ENCODE data around the gene TTLL5. TPM values are rescaled to one million over a fixed set of nuclear protein-coding genes. Genes with fewer than 3 reads are reported as not detected.

Gene TTLL5
- total and polyA plus RNA-seq, 2 of the 4 experiments (the other 2 are of a cell fraction): 11.9 to 16.7 TPM

DNA sequence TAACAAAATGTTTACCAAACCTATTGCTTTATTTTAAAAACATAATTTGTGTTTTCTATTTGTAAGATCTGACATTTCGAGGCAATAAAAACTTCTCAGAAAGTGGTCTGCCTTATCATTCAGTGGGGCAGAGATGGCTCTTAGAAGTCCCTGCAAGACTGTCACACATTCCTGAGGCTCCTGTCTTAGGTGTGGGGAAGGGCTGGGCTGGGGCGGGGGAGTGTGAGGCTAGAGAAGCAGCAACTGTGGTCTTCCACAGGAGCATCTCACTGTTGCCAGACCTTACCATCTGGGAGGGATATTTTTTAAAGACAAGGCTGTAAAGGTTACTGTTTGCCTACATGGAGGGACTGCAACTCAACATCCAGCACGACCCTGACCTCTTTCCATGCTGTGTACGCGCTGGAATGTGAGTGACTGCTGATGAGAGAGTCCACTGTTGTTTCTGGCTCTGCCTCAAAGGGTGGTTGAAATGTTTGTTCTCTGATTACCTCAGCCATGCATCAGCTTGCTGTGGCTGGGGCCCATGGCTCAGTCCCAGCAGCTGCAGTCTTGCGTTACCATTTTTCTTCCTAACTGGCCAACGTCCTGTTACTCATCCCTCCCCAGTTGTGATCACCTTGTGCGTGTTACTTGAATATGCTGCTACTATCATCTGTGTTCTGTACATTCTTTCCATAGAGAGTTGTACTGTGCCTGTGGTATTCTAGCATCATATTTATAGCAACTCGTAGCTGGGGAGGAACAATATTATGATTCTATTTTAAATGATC lies 12.8 kb upstream of the TTLL5 start:
- Histone ChIP-seq H4K91ac (ENCODE audit: insufficient read depth, low read depth, low read length) (peak overlapping the region; percentile 23; the same call in 1 of the 2 replicates), H3K9ac (ENCODE audit: low read depth, low read length) (no peak overlapping the region), H4K5ac (ENCODE audit: low read depth, low read length) (no peak overlapping the region), H2AFZ (replicated peaks; ENCODE audit: low read length, poor library complexity) (peak overlapping the region; percentile 39), H3K4me3 (ENCODE audit: insufficient read depth, low read depth, low read length) (no peak overlapping the region), H3K23ac (ENCODE audit: low read depth, low read length) (no peak overlapping the region; the same call in 1 of the 2 replicates), H3K56ac (ENCODE audit: extremely low read depth, insufficient read depth, low read length) (no peak overlapping the region), H3K36me3 (ENCODE audit: control insufficient read depth, insufficient read depth, low read length) (peaks cover 8% of the 10 kb centered on the region; the same call in 1 of the 2 replicates), H3K27me3 (ENCODE audit: control insufficient read depth, insufficient read depth, low read length) (no peaks in the 10 kb centered on the region), H4K8ac (ENCODE audit: low read depth in 2 of 2, low read length in 2 of 2) (peak overlapping the region in 1 of 2 experiments; percentile 5; a peak in 1 of 4 replicates), H2BK20ac (ENCODE audit: low read depth, low read length) (peak overlapping the region; percentile 40), H3K14ac (replicated peaks; ENCODE audit: low read depth, low read length) (no peak overlapping the region), H2BK120ac (ENCODE audit: low read depth, low read length) (peak overlapping the region; percentile 49), H3K18ac (ENCODE audit: low read depth, low read length) (peak overlapping the region; percentile 10; the same call in 1 of the 2 replicates), H3K79me1 (ENCODE audit: low read depth in 1 of 2, low read length in 2 of 2) (no peaks in the 10 kb centered on the region; a peak in 1 of 4 replicates), H4K20me1 (ENCODE audit: insufficient read depth, low read length) (peaks cover 3% of the 10 kb centered on the region; the same call in 1 of the 2 replicates), H3K9me3 (ENCODE audit: control insufficient read depth, insufficient read depth, low read length) (no peaks in the 10 kb centered on the region), H3K9me1 (ENCODE audit: insufficient read depth, low read length) (peaks cover 20% of the 10 kb centered on the region), H3K4ac (ENCODE audit: low read depth, low read length) (peak overlapping the region; percentile 13; the same call in 1 of the 2 replicates), H2BK5ac (ENCODE audit: low read depth, low read length, poor library complexity, severe bottlenecking) (peak overlapping the region; percentile 22), H2AK5ac (ENCODE audit: low read depth, low read length) (no peak overlapping the region), H3K27ac (ENCODE audit: insufficient read depth, low read length) (peak overlapping the region; percentile 57), H2BK15ac (ENCODE audit: low read depth, low read length) (no peak overlapping the region), H3K4me2 (ENCODE audit: low read depth, low read length) (peak overlapping the region; percentile 14), H2AK9ac (replicated peaks; ENCODE audit: low read depth, low read length, poor library complexity) (no peak overlapping the region), H3K4me1 (ENCODE audit: control insufficient read depth, insufficient read depth, low read length) (peaks cover 26% of the 10 kb centered on the region)
- in situ Hi-C loops (cut with MboI; ENCODE audit: low sequenced_read_pairs): no loop called here
- WGBS, 2 experiments (ENCODE audit: extremely low coverage in 2 of 2, insufficient read length in 1 of 2): no CpG with 5 or more reads among the region's 9 CpGs
- CTCF ChIA-PET: interaction anchor here (0.9 to 9.8 kb wide), 2 partner anchors 12 to 70 kb away, joined by 3 to 125 read pairs; partner anchors contain the start of gene FLVCR2
- peak; percentile 99 for DNase-seq
- peak; percentile 86 for ATAC-seq (ENCODE audit: low read depth)
- intact Hi-C loops (cut with micrococcal nuclease): no loop called here
- dilution Hi-C loops (cut with HindIII; ENCODE audit: low sequenced_read_pairs, unreplicated experiment): no loop called here
- no TSS peak for BruUV-seq (replicated peaks)
- POLR2A ChIA-PET (ENCODE audit: unreplicated experiment): interaction anchor here (0.6 kb wide), 1 partner anchor 76 kb away, joined by 3 read pairs; no protein-coding TSS in a partner anchor
- TF ChIP-seq CEBPB (IDR thresholded peaks at IDR 0.05; ENCODE audit: low read depth, low read length) (peak; percentile 92), FOS (IDR thresholded peaks at IDR 0.05; ENCODE audit: low read depth, low read length) (peak; percentile 53), BHLHE40 (IDR thresholded peaks at IDR 0.05; ENCODE audit: low read depth, low read length) (peak; percentile 60), CHD1 (IDR thresholded peaks at IDR 0.05; ENCODE audit: low read depth, low read length) (no peak; the same call in 1 of the 2 replicates), RCOR1 (IDR thresholded peaks at IDR 0.05; ENCODE audit: insufficient replicate concordance, low read length) (peak; percentile 98), RAD21 (IDR thresholded peaks at IDR 0.05; ENCODE audit: low read length) (0 out of 2 replicates have a peak, but pooled peaks have one; percentile 5), NFE2L2 (IDR thresholded peaks at IDR 0.05; ENCODE audit: low read depth, low read length) (no peak), MXI1 (IDR thresholded peaks at IDR 0.05; ENCODE audit: borderline replicate concordance, low read depth, low read length) (no peak), MAZ (IDR thresholded peaks at IDR 0.05; ENCODE audit: borderline replicate concordance, low read depth, low read length) (peak; percentile 80; the same call in 1 of the 2 replicates), SMC3 (IDR thresholded peaks at IDR 0.05; ENCODE audit: low read depth, low read length) (no peak), MAFK (IDR thresholded peaks at IDR 0.05; ENCODE audit: low read depth, low read length) (no peak)
- TF ChIP-seq, protein P1, sequence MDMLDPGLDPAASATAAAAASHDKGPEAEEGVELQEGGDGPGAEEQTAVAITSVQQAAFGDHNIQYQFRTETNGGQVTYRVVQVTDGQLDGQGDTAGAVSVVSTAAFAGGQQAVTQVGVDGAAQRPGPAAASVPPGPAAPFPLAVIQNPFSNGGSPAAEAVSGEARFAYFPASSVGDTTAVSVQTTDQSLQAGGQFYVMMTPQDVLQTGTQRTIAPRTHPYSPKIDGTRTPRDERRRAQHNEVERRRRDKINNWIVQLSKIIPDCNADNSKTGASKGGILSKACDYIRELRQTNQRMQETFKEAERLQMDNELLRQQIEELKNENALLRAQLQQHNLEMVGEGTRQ (IDR thresholded peaks at IDR 0.05; ENCODE audit: low read depth, low read length): no peak
